ENCODE results near the gene MTOR.

Gene MTOR

DNA sequence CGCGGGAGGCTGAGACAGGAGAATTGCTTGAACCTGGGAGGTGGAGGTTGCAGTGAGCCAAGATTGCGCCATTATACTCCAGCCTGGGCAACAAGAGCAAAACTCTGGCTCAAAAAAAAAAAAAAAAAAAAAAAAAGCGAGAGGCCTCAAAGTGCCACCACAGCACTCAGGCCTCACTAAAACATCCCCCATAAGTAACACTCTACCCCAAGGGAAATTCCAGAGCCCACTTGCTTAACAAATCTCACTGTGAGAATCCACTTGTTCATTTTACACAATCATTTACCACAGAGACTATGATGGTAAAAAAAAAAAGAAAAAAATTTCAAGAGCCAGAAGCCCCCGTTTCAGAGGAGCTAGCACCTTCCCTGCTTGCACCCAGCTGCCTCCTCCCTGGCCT is 136.4 kb downstream of the MTOR start:
- no peak for TF ChIP-seq ZFX (IDR thresholded peaks at IDR 0.05)
- TF ChIP-seq, protein P1, sequence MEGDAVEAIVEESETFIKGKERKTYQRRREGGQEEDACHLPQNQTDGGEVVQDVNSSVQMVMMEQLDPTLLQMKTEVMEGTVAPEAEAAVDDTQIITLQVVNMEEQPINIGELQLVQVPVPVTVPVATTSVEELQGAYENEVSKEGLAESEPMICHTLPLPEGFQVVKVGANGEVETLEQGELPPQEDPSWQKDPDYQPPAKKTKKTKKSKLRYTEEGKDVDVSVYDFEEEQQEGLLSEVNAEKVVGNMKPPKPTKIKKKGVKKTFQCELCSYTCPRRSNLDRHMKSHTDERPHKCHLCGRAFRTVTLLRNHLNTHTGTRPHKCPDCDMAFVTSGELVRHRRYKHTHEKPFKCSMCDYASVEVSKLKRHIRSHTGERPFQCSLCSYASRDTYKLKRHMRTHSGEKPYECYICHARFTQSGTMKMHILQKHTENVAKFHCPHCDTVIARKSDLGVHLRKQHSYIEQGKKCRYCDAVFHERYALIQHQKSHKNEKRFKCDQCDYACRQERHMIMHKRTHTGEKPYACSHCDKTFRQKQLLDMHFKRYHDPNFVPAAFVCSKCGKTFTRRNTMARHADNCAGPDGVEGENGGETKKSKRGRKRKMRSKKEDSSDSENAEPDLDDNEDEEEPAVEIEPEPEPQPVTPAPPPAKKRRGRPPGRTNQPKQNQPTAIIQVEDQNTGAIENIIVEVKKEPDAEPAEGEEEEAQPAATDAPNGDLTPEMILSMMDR (conservative IDR thresholded peaks at IDR 0.05) = no peak
- no peak overlapping the region for H3K27ac ChIP-seq

DNA sequence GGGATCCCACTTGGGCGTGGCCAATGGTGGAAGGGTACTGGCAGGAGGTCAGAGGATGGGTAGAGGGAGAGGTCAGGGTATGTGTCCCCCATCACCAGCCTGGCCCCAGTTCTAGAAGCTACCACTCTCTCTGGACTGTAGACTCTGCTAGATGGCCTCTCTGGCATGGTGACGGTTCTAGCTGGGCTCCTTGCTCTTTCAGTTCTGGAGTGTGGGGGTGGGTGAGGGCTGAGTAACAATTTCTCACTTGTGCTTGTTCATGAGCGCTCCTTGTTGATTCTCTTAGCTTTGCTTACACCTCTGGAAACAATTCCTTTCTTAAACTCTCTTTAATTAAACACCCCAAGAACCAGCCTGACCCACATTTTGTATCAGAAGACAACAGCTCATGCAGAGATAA is 137.4 kb downstream of the MTOR start:
- TF ChIP-seq ZFX (IDR thresholded peaks at IDR 0.05) = no peak
- TF ChIP-seq, protein P1 (conservative IDR thresholded peaks at IDR 0.05) = no peak
- no peak overlapping the region for H3K27ac ChIP-seq

DNA sequence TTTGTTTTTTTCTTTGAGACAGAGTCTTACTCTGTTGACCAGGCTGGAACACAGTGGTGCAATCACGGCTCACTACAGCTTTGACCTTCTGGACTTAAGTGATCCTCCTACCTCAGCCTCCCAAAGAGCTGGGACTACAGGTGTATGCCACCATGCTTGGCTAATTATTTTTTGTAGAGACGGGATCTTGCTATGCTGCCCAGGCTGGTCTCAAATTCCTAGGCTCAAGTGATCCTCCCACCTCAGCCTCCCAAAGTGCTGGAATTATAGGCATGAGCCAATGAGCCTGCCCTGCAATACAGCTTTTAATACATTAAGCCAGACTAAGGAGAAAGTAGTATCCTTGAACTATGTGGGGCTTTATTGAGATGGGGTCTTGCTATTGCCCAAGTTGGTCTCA is 146.0 kb downstream of the MTOR start:
- TF ChIP-seq ZFX (IDR thresholded peaks at IDR 0.05) = no peak
- TF ChIP-seq, protein P1 (conservative IDR thresholded peaks at IDR 0.05) = no peak
- H3K27ac ChIP-seq = no peak overlapping the region

DNA sequence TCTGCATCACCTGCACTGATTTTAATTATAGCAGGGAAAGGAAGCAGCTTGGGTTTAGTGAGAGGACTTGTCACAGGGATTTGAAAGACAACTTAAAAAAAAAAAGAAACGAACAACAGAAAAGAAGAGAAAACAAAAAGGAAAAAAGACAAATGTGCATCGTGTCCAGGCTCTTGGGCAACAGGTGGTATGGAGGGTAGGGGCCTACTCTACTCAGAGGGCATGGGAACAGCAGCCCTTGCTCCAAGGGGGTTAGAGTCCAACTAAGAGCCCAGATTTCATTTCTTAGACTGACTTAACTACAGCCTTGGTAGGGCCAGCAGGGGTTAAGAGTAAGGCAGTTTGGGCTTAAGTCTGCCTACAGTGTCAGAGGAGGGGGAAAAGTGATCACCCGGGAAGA is 147.4 kb downstream of the MTOR start:
- no peak overlapping the region for H3K27ac ChIP-seq
- TF ChIP-seq, protein P1 (conservative IDR thresholded peaks at IDR 0.05) = no peak
- no peak for TF ChIP-seq ZFX (IDR thresholded peaks at IDR 0.05)

DNA sequence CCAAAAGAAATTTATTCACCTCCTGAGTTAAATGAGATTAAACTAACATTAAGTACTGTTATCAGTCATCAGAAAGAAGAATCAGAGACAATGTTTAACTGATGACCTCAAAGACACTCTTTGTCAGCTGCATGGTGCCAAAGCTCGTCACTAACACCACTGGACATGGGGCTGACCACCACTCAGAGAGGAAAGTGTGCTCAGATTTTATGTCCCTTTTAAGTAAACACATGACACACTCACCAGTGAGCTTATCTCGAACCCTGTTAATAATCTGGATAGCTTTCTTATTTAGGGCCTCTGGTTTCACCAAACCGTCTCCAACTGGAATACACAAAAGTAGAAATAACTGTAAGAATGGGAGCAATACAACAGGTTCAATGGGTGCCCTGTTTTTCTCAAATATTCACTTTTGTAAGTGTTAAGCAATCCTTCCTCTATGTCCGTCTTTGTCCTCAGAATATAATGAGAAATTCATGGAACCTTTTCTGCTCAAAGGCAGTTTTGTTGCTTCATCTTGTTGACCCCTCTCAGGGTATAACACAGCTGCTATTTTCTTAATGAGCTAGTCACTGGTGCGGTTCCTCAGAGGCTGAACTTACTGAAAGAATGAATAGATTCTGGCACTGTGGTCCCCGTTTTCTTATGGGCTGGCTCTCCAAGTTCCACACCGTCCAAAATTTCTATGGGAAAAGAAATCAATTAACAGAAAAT is 153.1 kb downstream of the MTOR start:
- no peak overlapping the region for H3K27ac ChIP-seq
- TF ChIP-seq ZFX (IDR thresholded peaks at IDR 0.05) = no peak
- TF ChIP-seq, protein P1 (conservative IDR thresholded peaks at IDR 0.05) = no peak

DNA sequence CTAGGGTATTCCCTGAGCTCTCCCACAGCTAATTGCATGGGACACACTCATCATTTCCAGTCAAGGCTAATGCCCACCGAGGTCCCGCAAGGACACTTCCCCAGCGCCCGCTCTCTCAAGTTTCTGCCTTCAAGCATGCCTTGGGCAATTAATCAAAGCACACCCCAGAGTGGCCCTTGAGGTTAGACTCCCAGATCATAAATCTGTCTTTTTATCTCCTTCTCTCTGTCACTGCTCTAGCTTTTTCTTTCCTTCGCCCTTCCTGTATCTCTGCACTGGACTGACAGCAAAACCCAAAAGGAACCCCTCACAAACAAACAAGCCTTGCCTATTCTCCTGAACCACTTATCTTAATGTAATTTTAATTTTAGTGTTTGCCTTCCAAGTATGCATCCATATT is 154.8 kb downstream of the MTOR start:
- H3K27ac ChIP-seq = no peak overlapping the region
- TF ChIP-seq, protein P1 (conservative IDR thresholded peaks at IDR 0.05) = no peak
- no peak for TF ChIP-seq ZFX (IDR thresholded peaks at IDR 0.05)

DNA sequence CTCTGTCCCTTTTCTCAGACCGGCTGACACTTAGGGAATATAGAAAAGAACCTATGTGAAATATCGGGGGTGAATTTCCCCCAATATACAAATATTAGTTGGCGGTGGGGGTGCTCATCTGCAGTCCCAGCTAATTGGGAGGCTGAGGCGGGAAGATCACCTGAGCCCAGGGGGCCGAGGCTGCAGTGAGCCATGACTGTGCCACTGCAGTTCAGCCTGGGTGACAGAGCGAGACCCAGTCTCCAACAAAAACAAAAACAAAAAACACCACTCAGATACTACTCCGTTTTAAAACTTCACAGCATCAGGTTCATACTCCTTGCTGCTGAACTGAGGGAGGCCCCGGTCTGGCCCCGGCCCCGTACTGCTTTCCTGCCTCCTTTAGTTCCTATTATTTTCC is 156.8 kb downstream of the MTOR start:
- H3K27ac ChIP-seq = no peak overlapping the region
- TF ChIP-seq, protein P1 (conservative IDR thresholded peaks at IDR 0.05) = no peak
- no peak for TF ChIP-seq ZFX (IDR thresholded peaks at IDR 0.05)
